Measurements from ENCODE around the gene HCRTR1.

The HCRTR1 gene

GRCh38 chr1:31650161-31651088 lies 32.9 kb downstream of the HCRTR1 start:
- DNase-seq (ENCODE audit: low read depth) = no peak

- no peak for DNase-seq (ENCODE audit: low read depth)
These were observed 33.6 kb downstream of the HCRTR1 start for GRCh38 chr1:31651089-31651420.

GRCh38 chr1:31651766-31652165 lies 34.3 kb downstream of the HCRTR1 start:
- no peak for DNase-seq (ENCODE audit: low read depth)

- DNase-seq (ENCODE audit: low read depth) = no peak
These were observed 35.5 kb downstream of the HCRTR1 start for GRCh38 chr1:31652891-31653499.

GRCh38 chr1:31653717-31654473 lies 36.4 kb downstream of the HCRTR1 start:
- DNase-seq (ENCODE audit: low read depth) = no peak

GRCh38 chr1:31654474-31654776 lies 36.9 kb downstream of the HCRTR1 start:
- DNase-seq (ENCODE audit: low read depth) = no peak

- no peak for DNase-seq (ENCODE audit: low read depth)
These were observed 37.6 kb downstream of the HCRTR1 start for GRCh38 chr1:31655104-31655503.

GRCh38 chr1:31655756-31656155 lies 38.3 kb downstream of the HCRTR1 start:
- no peak for DNase-seq (ENCODE audit: low read depth)

- DNase-seq (ENCODE audit: low read depth) = no peak
These were observed 39.7 kb downstream of the HCRTR1 start for GRCh38 chr1:31657020-31657804.

- DNase-seq (ENCODE audit: low read depth) = no peak
These were observed 40.6 kb downstream of the HCRTR1 start for GRCh38 chr1:31657972-31658510.

- DNase-seq (ENCODE audit: low read depth) = no peak
These were observed 41.2 kb downstream of the HCRTR1 start for GRCh38 chr1:31658721-31659120.

- DNase-seq (ENCODE audit: low read depth) = no peak
These were observed 42.4 kb downstream of the HCRTR1 start for GRCh38 chr1:31659889-31660288.

GRCh38 chr1:31660871-31661455 lies 43.5 kb downstream of the HCRTR1 start:
- no peak for DNase-seq (ENCODE audit: low read depth)

GRCh38 chr1:31661856-31662255 lies 44.4 kb downstream of the HCRTR1 start:
- no peak for DNase-seq (ENCODE audit: low read depth)

- no peak for DNase-seq (ENCODE audit: low read depth)
These were observed 45.0 kb downstream of the HCRTR1 start for GRCh38 chr1:31662463-31662862.

- no peak for DNase-seq (ENCODE audit: low read depth)
These were observed 46.3 kb downstream of the HCRTR1 start for GRCh38 chr1:31663622-31664452.

- no peak for DNase-seq (ENCODE audit: low read depth)
These were observed 47.0 kb downstream of the HCRTR1 start for GRCh38 chr1:31664528-31664927.

- no peak for DNase-seq (ENCODE audit: low read depth)
These were observed 47.9 kb downstream of the HCRTR1 start for GRCh38 chr1:31665234-31665878.

GRCh38 chr1:31666263-31666963 lies 48.9 kb downstream of the HCRTR1 start:
- DNase-seq (ENCODE audit: low read depth) = peak; percentile 15
